Measurements from ENCODE around the gene AP4S1.

GRCh38 chr14:31059152-31059924 is 33.9 kb downstream of the AP4S1 start:
- TF ChIP-seq GATA3 (IDR thresholded peaks at IDR 0.05; ENCODE audit: low read depth, low read length) (no peak), GATA2 (IDR thresholded peaks at IDR 0.05; ENCODE audit: low read depth, low read length) (no peak)
